ENCODE measurements around the gene RB1. TPM values are rescaled to one million over a fixed set of nuclear protein-coding genes. Genes with fewer than 3 reads are reported as not detected.

RB1 gene
- total RNA-seq, 3 donors from 2014 or later (not counting 1 experiment from before 2014, with no cell fraction given), result 25.5 to 28.3 (median 26.9) TPM

Other genes starting within 250 kb of the RB1 start
- 10 to 100 TPM; 58.2 to 59.3 (median 58.4) TPM for gene MED4, start 208.6 kb upstream of the RB1 start, total RNA-seq
- gene ITM2B, start 70.5 kb upstream of the RB1 start, total RNA-seq, result 100 to 1,000 TPM; 305 to 387 (median 309) TPM
- 10 to 100 TPM; 38.5 to 48.9 (median 41.1) TPM for gene LPAR6, start 109.4 kb downstream of the RB1 start, total RNA-seq
- 10 to 100 TPM; 21.9 to 27.1 (median 24.2) TPM for gene RCBTB2, start 229.3 kb downstream of the RB1 start, total RNA-seq

Data from natural killer cell (primary cell).